Muscle of leg (tissue), 9 donors: Measurements from ENCODE around the gene ADAMTS14. TPM values are rescaled to one million over a fixed set of nuclear protein-coding genes. Genes with fewer than 3 reads are reported as not detected.

Experiments used
- polyA plus RNA-seq, 8 donors: library from polyadenylated mRNA; unstranded; fragments of 120-200 nt; gene quantifications; one replicate each; pipeline versions ENCODE4 v1.2.1 to v1.2.3, GENCODE V29; 2013; ENCODE audit warnings: inconsistent platforms in 1 of 8, low replicate concordance in 1 of 8; ENCODE audit not compliant: insufficient read length in 8 of 8, insufficient read depth in 1 of 8
- total RNA-seq: library from RNA; stranded (reverse); fragments of 120-200 nt; gene quantifications from one replicate; pipeline ENCODE4 v1.2.4, GENCODE V29; 2013

Gene ADAMTS14
- total and polyA plus RNA-seq, 9 donors: 12.5 to 30.0 (median 20.0) TPM

Other genes with a start within 250 kb of the ADAMTS14 start
- 0.04 TPM for gene NODAL, start 230.8 kb upstream of the ADAMTS14 start, total RNA-seq
- under 1 TPM; 0.16 to 0.53 (median 0.25) TPM for gene NODAL, start 230.8 kb upstream of the ADAMTS14 start, polyA plus RNA-seq
- 15.9 TPM for gene PALD1, start 193.7 kb upstream of the ADAMTS14 start, total RNA-seq
- gene PALD1, start 193.7 kb upstream of the ADAMTS14 start, polyA plus RNA-seq: 10 to 100 TPM; 14.0 to 21.3 (median 18.3) TPM
- gene PRF1, start 69.8 kb upstream of the ADAMTS14 start, total RNA-seq: 0.53 TPM
- 1 to 10 TPM in 1 of 8 donors, under 1 TPM in 7; 0.28 to 1.6 (median 0.55) TPM for gene PRF1, start 69.8 kb upstream of the ADAMTS14 start, polyA plus RNA-seq
- not detected for gene TBATA, start 112.9 kb downstream of the ADAMTS14 start, total RNA-seq
- gene TBATA, start 112.9 kb downstream of the ADAMTS14 start, polyA plus RNA-seq: under 1 TPM in 3 of 8 donors, not detected in 5; 0.08 to 0.21 (median 0.09) TPM
- gene SGPL1, start 143.4 kb downstream of the ADAMTS14 start, total RNA-seq: 17.4 TPM
- gene SGPL1, start 143.4 kb downstream of the ADAMTS14 start, polyA plus RNA-seq: 10 to 100 TPM; 21.7 to 29.1 (median 23.9) TPM
- gene PCBD1, start 216.1 kb downstream of the ADAMTS14 start, total RNA-seq: 66.5 TPM
- 10 to 100 TPM; 62.8 to 82.7 (median 75.6) TPM for gene PCBD1, start 216.1 kb downstream of the ADAMTS14 start, polyA plus RNA-seq